Measurements from ENCODE around the gene RAB37.

RAB37 gene

GRCh38 chr17:74746376-74746775, 9.3 kb downstream of the RAB37 start:
- no peak for DNase-seq

GRCh38 chr17:74746922-74747321, 9.9 kb downstream of the RAB37 start:
- peak; percentile 79 to 90 (median 88) for DNase-seq

DNA sequence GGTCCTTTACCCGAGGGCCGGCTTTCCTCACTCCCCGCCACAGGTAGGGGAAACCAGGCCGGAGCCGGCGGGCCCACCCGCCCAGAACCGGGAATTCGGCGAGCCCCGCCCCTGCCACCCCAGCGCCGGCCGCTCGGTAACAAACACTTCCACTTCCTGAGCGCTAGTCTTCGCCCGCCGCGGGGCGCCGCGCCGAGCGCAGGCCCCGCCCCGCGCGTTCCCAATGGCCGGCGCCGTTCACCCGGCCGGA, 11.1 kb downstream of the RAB37 start:
- DNase-seq: no peak

- peak; percentile 97 to 99 (median 98) for DNase-seq
Observed at GRCh38 chr17:74748529-74749278, 11.6 kb downstream of the RAB37 start, which contains the start of gene NHERF1. Gene NHERF1 (plus strand): TSS chr17:74748628. CDS start chr17:74748847, 219 bp downstream.

DNA sequence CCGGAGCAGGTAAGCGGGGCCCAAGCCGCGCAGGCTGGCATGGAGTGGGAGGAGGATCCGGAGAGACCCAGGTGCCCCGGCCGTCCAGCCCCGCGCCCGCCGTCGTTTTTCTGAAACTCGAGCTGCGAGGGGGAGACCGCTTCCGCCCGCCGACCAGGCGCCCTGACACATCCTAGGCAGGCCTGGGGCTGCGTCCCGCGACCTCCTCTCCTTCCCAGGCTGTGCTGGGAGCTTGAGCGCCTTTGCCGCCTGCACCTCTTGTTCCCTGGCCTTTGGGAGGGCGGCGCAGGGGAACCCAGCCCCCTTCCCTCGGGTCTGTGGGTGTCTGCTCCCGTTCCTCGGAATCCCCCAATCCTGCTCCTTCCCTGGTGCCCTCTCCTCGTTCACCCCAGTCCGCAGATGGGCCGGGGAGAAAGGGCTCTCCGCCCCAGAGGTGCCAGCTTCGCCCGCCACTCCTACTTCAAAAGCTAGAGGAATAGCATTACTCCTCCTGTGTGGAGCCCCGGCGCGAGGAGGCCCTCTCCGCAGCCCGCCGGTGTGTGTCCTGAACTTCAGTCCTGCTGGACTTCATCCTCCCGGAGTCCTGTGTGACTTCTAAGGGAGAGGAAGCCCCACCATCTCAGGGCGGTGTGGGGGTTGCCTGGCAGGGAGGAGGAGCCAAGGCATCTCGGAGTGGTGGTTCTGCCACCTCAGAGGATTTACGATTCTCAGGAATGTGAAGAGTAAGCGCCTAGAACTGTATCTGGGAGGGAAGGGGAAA, 12.4 kb downstream of the RAB37 start:
- DNase-seq: peak in 2 of 4 experiments; percentile 36 to 51

DNA sequence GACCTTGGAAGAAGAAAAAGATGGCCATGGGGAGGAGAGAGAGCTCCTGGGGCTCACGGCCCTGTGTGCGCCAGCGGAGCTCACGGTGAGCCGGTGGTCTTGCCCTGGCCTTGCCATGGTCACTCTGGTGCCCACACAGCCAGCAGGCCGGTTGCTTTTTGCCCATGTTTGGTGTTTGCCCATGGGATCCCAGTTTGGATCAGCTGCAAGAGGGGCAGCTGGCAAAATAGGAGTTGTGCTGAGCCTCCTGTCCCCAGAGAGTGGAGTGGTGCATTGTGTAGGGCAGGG, 12.9 kb downstream of the RAB37 start:
- DNase-seq: no peak

GRCh38 chr17:74750327-74751069, 13.4 kb downstream of the RAB37 start:
- DNase-seq: peak in 1 of 4 experiments; percentile 34

GRCh38 chr17:74752415-74752814, 15.4 kb downstream of the RAB37 start:
- no peak for DNase-seq

DNA sequence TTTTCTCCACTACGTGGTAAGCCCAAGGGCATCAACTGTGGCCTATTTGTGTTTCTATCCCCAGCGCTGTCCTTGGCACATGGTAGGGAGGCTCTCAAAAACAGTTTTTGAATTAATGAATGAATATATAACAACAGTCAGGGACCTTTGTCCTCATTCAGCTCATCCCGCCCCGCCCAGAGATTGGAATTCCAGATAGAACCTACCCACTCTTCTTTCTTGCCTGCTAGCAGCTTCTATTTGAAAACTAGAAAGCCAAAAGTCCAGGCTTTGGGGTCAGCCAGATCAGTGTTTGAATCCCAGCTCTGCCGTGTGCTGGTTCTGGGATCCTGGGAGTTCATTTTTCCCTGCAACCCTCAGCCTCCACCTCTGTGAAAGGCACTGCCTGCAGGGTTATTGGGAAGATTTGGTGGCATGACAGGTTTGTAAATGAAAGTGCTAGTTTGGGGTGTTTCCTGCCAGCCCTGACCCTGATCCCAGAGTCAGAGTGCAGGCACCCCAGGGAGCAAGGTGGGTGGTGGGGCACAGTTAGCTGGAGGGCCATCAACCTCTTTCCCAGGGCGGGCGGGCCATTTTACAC, 15.9 kb downstream of the RAB37 start:
- no peak for DNase-seq

DNA sequence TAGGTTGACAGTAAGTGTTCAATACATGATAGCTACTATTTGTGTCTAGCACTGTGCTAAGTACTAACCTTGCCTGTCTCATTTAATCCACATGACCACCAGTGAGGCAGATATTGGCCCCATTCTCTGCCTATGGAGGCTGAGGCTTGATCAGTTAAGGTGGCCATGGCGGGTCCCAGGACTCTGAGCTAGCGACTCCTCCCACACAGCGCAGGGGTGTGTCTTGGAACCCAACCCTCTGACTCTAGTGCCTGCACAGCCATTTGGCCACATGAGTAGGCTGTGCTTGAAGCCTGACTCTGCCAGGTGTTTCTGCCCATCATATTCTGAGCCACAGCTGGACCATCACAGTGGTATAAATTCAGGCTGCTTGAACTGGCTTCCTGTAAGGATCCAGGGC, 17.8 kb downstream of the RAB37 start:
- no peak for DNase-seq

- DNase-seq: no peak
Observed at GRCh38 chr17:74755533-74755932, 18.5 kb downstream of the RAB37 start.

DNA sequence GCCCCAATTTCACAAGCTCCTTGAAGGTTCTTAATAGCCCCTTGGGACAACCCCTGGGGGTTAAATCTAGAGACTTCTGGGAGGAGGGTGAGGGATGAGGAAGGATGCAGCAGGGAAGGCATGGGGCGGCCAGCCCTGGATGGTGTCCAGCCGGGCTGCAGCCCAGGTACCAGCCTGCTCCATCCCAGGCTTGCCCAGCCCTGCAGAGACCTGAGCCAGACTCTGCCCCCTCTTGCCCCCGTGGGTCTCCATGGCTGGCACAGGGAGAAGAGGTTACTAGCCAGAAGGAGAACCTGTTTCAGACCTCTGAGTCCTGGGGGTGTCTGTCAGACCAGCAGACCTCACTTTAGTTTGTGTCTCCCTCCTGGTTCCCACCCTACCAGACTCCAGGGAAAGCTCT, 19.8 kb downstream of the RAB37 start:
- no peak for DNase-seq

DNA sequence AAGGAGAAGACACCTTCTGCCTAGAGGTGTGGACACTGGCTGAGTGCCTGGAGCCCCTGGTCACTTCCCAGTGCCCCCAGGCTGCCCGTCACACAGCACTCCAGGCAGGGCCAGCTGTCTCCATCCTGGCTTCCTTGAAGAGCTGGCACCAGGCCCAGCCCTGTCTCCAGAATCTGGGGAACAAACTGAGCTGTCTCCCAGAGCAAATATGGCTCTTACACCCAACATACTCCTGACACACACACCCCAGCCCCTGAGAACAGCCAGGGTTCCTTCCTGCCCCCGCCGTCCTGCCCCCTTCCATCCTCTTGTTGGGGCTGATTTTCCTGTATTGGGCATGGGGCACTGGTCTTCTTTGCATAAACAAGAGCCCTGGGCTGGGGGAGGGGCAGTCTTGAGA, 20.4 kb downstream of the RAB37 start:
- peak in 1 of 4 experiments; percentile 39 for DNase-seq

- peak in 2 of 4 experiments; percentile 49 to 66 for DNase-seq
Observed at GRCh38 chr17:74757931-74758847, 21.1 kb downstream of the RAB37 start.

- peak in 3 of 4 experiments; percentile 34 to 46 (median 37) for DNase-seq
Observed at GRCh38 chr17:74758848-74759168, 21.8 kb downstream of the RAB37 start.

GRCh38 chr17:74759243-74759801, 22.3 kb downstream of the RAB37 start:
- DNase-seq: peak in 1 of 4 experiments; percentile 26

- DNase-seq: no peak
Observed at GRCh38 chr17:74759941-74760340, 22.9 kb downstream of the RAB37 start.

- no peak for DNase-seq
Observed at GRCh38 chr17:74760404-74761105, 23.5 kb downstream of the RAB37 start.

GRCh38 chr17:74761419-74761818, 24.4 kb downstream of the RAB37 start:
- DNase-seq: no peak

DNA sequence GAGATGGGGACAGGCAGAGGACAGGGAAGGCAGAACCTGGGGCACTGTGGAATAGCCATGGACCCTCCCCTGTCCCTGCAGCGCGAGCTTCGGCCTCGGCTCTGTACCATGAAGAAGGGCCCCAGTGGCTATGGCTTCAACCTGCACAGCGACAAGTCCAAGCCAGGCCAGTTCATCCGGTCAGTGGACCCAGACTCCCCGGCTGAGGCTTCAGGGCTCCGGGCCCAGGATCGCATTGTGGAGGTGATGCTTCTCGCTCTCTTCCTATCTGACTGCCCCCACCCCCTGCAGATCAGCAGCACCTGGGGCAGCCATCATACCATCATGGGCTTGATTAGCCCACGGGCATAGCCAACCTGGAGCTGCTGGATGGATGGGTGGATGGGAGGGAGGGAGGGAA, 24.9 kb downstream of the RAB37 start:
- DNase-seq: no peak
